OCI-LY3 (cell line): ENCODE results near the gene WDR86.

Source experiments
- H2AFZ ChIP-seq: fragments of 200-600, 300-600 bp; shearing (Covaris generic); 2 replicates; pipeline ENCODE4 v1.6.0; 2014; ENCODE audit warnings: antibody characterized with exemption, low read depth, low read length
- H3K27ac ChIP-seq: fragments of 200-600, 300-600 bp; sonication (generic); 2 replicates; pipeline ENCODE4 v1.5.1; 2014; ENCODE audit warnings: mild to moderate bottlenecking, low read length, moderate library complexity, mixed read lengths
- H3K27me3 ChIP-seq: fragments of 200-600, 300-600 bp; sonication (generic); 2 replicates; pipeline ENCODE4 v1.6.1; 2014; ENCODE audit warnings: low read depth, low read length, mixed read lengths
- H3K36me3 ChIP-seq: fragments of 200-600, 300-600 bp; sonication (generic); replicated peaks from 2 replicates; pipeline ENCODE3; 2014; ENCODE audit warnings: low read depth, low read length, mixed read lengths
- H3K4me1 ChIP-seq: fragments of 300-600, 200-600 bp; sonication (generic); 2 replicates; pipeline ENCODE4 v1.6.1; 2014; ENCODE audit warnings: low read length, mixed read lengths
- H3K4me2 ChIP-seq: fragments of 200-600, 300-600 bp; sonication (generic); 2 replicates; pipeline ENCODE4 v1.6.1; 2014; ENCODE audit warnings: low read length, mixed read lengths
- H3K4me3 ChIP-seq: fragments of 300-600, 200-600 bp; sonication (generic); 2 replicates; pipeline ENCODE4 v1.5.1; 2014; ENCODE audit warnings: antibody characterized with exemption, mild to moderate bottlenecking, low read length, moderate library complexity
- H3K79me2 ChIP-seq: fragments of 300-600, 200-600 bp; shearing (Covaris generic); 2 replicates; pipeline ENCODE4 v1.6.1; 2014; ENCODE audit warnings: mild to moderate bottlenecking, low read length, mixed read lengths
- H3K9ac ChIP-seq: fragments of 300-600, 200-600 bp; shearing (Covaris generic); 2 replicates; pipeline ENCODE4 v1.6.0; 2014; ENCODE audit warnings: mild to moderate bottlenecking, low read length, moderate library complexity
- H3K9me3 ChIP-seq: fragments of 200-600, 300-600 bp; shearing (Covaris generic); 2 replicates; pipeline ENCODE4 v1.6.1; 2014; ENCODE audit warnings: low read length, mixed read lengths; ENCODE audit not compliant: insufficient read depth
- H4K20me1 ChIP-seq: fragments of 200-600, 300-600 bp; sonication (generic); 2 replicates; pipeline ENCODE4 v1.6.1; 2016; ENCODE audit warnings: low read length, mixed read lengths; ENCODE audit not compliant: insufficient read depth
- EZH2phosphoT487 ChIP-seq: fragments of 200-600 bp; shearing (Covaris generic); IDR thresholded peaks from 2 replicates; pipeline ENCODE4 v1.6.1; 2018; ENCODE audit warnings: antibody characterized with exemption, mixed run types, low read depth
- TF ChIP-seq, protein P1 (sequence below): fragments of 200-600, 300-600 bp; sonication (generic); IDR thresholded peaks from 2 replicates; pipeline ENCODE4 v1.5.1; 2014; ENCODE audit warnings: antibody characterized with exemption, low read length, low read depth

The WDR86 gene

DNA sequence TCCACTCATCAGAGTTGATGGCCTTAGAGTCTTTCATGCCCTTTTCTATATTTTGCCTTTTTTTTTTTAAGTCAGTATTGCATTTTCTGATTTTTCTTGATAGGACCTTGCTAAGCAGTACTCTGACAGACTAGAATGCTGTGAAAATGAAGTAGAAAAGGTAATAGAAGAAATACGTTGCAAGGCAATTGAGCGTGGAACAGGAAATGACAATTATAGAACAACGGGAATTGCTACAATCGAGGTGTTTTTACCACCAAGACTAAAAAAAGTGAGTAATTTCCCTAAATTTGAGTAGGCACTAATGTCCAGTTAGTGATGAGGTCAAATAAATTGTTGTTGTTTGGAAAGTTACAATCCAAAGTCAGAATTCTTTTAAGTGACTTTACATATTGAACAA, 60.9 kb downstream of the WDR86 start:
- Histone ChIP-seq H3K4me3 (peak overlapping the region; percentile 74), H3K4me2 (peak overlapping the region; percentile 84), H3K27ac (peak overlapping the region; percentile 82), H3K9ac (0 out of 2 replicates have a peak overlapping the region, but pooled peaks have one; percentile 46), H4K20me1 (peaks cover 3% of the 10 kb centered on the region; the same call in 1 of the 2 replicates), H3K36me3 (peaks cover 42% of the 10 kb centered on the region), H3K4me1 (peaks cover 33% of the 10 kb centered on the region), H2AFZ (no peak overlapping the region), H3K27me3 (no peaks in the 10 kb centered on the region), H3K9me3 (no peaks in the 10 kb centered on the region), H3K79me2 (no peaks in the 10 kb centered on the region)
- TF ChIP-seq, protein P1, sequence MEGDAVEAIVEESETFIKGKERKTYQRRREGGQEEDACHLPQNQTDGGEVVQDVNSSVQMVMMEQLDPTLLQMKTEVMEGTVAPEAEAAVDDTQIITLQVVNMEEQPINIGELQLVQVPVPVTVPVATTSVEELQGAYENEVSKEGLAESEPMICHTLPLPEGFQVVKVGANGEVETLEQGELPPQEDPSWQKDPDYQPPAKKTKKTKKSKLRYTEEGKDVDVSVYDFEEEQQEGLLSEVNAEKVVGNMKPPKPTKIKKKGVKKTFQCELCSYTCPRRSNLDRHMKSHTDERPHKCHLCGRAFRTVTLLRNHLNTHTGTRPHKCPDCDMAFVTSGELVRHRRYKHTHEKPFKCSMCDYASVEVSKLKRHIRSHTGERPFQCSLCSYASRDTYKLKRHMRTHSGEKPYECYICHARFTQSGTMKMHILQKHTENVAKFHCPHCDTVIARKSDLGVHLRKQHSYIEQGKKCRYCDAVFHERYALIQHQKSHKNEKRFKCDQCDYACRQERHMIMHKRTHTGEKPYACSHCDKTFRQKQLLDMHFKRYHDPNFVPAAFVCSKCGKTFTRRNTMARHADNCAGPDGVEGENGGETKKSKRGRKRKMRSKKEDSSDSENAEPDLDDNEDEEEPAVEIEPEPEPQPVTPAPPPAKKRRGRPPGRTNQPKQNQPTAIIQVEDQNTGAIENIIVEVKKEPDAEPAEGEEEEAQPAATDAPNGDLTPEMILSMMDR: no peak
- no peak for TF ChIP-seq EZH2phosphoT487

DNA sequence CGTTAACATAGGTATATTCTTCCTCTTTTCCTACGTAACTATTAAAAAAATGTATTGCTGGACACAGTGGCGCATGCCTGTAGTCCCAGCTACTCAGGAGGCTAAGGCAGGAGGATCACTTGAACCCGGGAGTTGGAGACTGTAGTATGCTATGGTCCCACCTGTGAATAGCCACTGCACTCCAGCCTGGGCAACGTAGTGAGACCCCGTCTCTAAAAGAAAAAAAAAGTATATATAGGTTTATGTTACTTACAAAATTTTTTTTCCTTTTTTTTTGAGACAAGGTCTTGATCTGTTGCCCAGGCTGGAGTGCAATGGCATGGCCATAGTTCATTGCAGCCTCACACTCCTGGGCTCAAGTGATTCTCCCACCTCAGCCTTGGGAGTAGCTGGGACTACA, 62.6 kb downstream of the WDR86 start:
- Histone ChIP-seq H3K9me3 (no peaks in the 10 kb centered on the region), H4K20me1 (peaks cover 7% of the 10 kb centered on the region), H3K27ac (no peak overlapping the region), H3K9ac (no peak overlapping the region), H3K4me2 (no peak overlapping the region), H3K4me3 (no peak overlapping the region), H3K27me3 (no peaks in the 10 kb centered on the region), H3K36me3 (peaks cover 37% of the 10 kb centered on the region), H3K79me2 (peaks cover 8% of the 10 kb centered on the region), H3K4me1 (peaks cover 37% of the 10 kb centered on the region), H2AFZ (no peak overlapping the region)
- TF ChIP-seq, protein P1: no peak
- no peak for TF ChIP-seq EZH2phosphoT487

DNA sequence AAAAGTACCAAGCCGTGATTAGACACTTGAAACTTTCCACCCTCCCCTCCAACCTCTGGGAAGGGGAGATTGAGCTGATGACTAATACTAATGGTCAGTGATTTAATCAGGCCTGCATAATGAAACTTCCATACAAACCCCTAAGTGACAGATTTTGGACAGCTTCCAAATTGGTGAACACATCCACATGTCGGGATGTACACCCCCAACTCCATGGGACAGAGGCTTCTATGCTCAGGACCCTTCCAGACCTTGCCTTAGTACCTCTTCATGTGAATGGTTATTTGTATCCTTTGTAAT, 63.4 kb downstream of the WDR86 start:
- TF ChIP-seq EZH2phosphoT487: no peak
- TF ChIP-seq, protein P1: no peak
- Histone ChIP-seq H3K9me3 (no peaks in the 10 kb centered on the region), H3K36me3 (peaks cover 32% of the 10 kb centered on the region), H3K4me3 (no peak overlapping the region), H3K4me1 (peaks cover 30% of the 10 kb centered on the region), H3K9ac (no peak overlapping the region), H2AFZ (no peak overlapping the region), H4K20me1 (peaks cover 7% of the 10 kb centered on the region), H3K27ac (no peak overlapping the region), H3K79me2 (peaks cover 8% of the 10 kb centered on the region), H3K4me2 (no peak overlapping the region), H3K27me3 (no peaks in the 10 kb centered on the region)

DNA sequence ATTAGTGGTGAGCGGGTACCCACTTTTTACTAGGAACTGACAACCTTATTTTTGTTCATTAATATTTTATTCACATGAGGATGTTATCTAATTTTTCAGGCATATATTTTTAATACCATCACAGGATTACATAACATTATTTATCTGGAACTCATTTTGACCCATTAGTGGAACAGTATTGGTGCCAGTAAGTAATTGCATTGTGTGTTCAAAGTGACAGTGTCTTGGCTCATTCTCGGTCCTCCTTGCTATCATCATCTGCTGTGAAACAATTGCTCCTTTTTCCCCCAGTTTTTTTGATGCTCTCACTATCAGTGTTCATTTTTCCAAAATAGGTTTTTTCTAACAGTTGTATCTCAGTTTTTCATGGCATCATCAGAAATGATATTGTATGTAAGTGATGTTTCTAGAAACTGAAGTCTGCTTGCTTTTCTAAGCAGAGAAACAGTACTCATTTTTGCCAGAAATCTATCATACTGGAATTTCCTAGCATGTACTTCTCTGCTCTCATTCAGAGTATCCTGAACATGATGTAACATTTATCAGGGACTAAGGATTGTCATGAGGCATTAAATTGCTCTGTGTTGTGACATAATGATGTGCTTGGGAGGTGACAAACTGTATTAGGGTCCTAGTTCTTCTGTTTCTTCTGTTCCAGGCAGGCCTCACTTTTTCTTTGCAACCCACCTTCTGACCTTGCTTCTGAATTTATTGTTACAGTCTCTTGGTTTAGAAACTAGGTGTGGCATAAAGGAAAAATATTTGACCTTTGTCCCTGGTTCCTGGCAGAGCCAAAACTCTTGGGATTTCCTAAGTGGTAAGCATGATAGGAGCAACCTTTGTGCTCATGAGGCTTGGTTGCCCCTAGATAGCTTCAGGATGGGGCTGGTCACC, 64.0 kb downstream of the WDR86 start:
- no peak overlapping the region for H3K27ac ChIP-seq
- no peaks in the 10 kb centered on the region for H3K27me3 ChIP-seq
- H3K36me3 ChIP-seq: peaks cover 31% of the 10 kb centered on the region
- TF ChIP-seq, protein P1: no peak
- no peak for TF ChIP-seq EZH2phosphoT487
- H3K9me3 ChIP-seq: no peaks in the 10 kb centered on the region
- peaks cover 29% of the 10 kb centered on the region for H3K4me1 ChIP-seq
- H3K79me2 ChIP-seq: peaks cover 8% of the 10 kb centered on the region
- no peak overlapping the region for H3K9ac ChIP-seq
- H2AFZ ChIP-seq: no peak overlapping the region
- H4K20me1 ChIP-seq: peaks cover 7% of the 10 kb centered on the region
- H3K4me2 ChIP-seq: no peak overlapping the region
- H3K4me3 ChIP-seq: no peak overlapping the region
